Lower leg skin (tissue), 3 donors: ENCODE measurements around the gene RASL10A.

Experiments used
- CTCF ChIP-seq, 3 donors: fragments of 450-650 bp; IDR thresholded peaks; one replicate each; pipeline ENCODE4 v1.5.1; 2016; ENCODE audit warnings: antibody characterized with exemption in 3 of 3, mild to moderate bottlenecking in 3 of 3, moderate library complexity in 2 of 3
- POLR2A ChIP-seq, 2 donors: fragments of 450-650 bp; IDR thresholded peaks; one replicate each; pipeline ENCODE4 v1.6.1; 2016 to 2017; ENCODE audit warnings: antibody characterized with exemption in 2 of 2, mild to moderate bottlenecking in 1 of 2, moderate library complexity in 1 of 2

GRCh38 chr22:29352778-29353177 lies 37.3 kb upstream of the RASL10A start:
- TF ChIP-seq CTCF (IDR thresholded peaks at IDR 0.05): no peak
- TF ChIP-seq POLR2A (IDR thresholded peaks at IDR 0.05): no peak
